Measurements from ENCODE around the gene EPB41L3.
"Not testable (repeated sequence)": the region's sequence is repeated elsewhere in the genome, so short reads cannot be mapped to it uniquely, and the experiment has no call there.

The EPB41L3 gene

DNA sequence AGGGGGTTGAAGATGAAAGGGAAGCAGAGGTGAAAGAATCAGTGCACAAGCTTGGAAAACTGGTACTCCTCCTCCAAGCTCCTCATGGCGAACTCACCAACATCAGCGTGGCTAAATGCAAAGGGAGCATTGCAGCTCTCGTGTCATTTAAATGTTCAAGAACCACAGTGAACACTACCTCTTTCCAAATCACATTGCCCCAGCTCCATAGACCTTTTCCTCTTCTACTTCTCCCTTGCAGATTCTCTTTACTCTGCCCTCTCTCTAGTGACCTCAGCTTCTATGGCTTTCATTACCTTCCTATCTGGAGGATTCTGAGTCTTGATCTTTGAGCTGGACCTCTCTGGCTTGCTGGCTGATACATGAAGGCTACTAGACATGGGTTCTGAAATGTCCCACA is 14.3 kb downstream of the EPB41L3 start:
- DNase-seq: no peak

DNA sequence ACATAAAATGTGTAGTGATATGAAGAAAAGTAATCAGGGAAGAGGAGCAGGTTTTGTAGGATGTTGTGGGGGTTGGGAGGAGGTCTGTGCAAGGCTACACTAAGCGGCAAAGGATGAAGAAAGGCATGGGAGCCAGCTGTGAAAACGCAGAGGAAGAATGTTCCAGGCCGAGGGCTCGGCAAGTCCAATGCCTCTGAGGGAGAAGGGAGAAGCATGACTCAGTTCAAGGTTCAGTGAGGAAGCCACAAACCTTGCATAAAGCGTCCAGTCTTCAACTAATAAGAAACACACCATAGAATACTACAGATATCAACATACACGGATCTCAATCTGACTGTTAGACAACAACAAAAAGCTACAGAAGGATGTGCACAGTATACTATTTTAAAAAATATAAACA is 16.2 kb downstream of the EPB41L3 start:
- no peak for DNase-seq

DNA sequence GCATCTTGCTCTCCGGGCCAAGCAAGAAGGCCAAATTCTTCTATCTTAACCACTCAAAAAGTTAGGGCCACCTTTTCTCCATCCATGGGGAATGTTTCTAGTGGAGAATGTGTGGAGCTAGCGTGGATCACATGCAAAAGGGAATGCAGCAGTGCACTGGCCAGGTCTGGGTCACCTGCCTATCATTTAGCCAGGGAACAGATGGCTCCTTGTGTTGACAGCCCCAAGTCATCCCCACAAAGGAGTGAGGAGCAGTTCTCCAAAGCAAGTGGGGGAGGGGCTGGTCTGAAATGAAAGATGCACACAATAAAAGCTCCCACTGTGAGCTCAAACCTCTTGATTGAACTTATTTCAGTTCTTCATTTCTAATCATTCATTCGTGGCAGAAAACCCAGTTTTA is 19.1 kb downstream of the EPB41L3 start:
- DNase-seq: no peak

DNA sequence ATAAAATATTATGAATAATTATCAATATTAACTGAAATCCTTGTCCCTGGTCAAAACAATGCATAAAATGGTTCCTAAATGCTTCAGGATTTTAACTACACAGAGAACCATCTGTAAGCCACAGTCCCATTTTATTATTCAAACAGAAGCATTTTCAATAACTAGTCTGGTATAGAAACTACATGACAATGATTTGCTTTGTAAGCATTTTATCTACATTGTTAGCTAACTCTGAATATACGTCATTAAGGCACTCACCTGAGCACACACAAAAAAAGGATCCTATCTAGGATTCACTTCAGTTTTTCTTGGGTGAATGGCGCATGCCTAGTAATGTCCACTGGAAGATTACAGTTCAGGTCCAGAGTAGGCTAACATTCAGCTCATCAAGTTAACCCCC is 22.8 kb downstream of the EPB41L3 start:
- no peak for DNase-seq

GRCh38 chr18:5520464-5520863 is 23.3 kb downstream of the EPB41L3 start:
- DNase-seq: no peak

- DNase-seq: no peak
Observed at GRCh38 chr18:5519448-5520298, 24.1 kb downstream of the EPB41L3 start.

DNA sequence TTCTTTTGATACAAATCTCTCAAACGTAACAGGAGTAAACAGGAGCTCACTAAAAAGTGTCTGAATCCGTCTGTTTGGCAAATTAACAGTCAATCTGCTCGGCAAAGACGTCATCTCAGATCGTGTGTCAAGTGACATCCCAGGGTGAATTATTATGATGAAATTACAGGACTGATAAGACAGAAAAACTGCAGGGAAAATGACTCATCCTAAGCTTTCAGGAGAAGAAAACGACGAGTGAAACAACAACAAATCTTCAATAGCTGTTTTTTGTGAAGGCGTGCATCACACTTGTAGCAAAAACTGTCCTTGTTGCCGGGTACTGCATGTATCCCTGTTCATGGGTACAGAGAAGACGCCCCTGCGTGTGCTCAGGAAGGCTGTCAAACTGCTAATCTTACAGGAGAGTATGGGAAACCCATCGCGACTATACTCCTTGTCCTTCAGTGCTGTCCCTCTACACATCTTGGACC is 24.9 kb downstream of the EPB41L3 start:
- DNase-seq: no peak

- no peak for DNase-seq
Observed at GRCh38 chr18:5518179-5518770, 25.5 kb downstream of the EPB41L3 start.

- DNase-seq: no peak
Observed at GRCh38 chr18:5516841-5517240, 27.0 kb downstream of the EPB41L3 start.

GRCh38 chr18:5515011-5515784 is 28.6 kb downstream of the EPB41L3 start:
- no peak for DNase-seq

DNA sequence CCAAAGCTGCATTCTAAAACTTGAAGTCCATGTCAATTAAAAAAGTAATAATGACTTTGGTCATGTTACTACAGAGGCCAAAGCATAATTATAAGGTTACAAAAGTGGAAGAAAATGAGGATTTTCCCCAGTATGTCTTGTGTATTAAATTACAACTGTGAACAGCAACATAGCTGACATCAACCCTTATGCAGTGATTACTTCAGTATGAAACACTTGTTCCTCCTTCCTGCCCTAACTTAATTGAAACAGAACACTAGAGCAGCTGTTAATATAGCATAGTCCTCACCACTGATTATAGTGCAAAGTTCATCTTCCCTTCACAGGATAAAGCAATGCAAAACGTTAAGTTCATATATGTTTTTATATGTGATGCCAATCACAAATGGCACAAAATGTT is 29.9 kb downstream of the EPB41L3 start:
- DNase-seq: no peak

DNA sequence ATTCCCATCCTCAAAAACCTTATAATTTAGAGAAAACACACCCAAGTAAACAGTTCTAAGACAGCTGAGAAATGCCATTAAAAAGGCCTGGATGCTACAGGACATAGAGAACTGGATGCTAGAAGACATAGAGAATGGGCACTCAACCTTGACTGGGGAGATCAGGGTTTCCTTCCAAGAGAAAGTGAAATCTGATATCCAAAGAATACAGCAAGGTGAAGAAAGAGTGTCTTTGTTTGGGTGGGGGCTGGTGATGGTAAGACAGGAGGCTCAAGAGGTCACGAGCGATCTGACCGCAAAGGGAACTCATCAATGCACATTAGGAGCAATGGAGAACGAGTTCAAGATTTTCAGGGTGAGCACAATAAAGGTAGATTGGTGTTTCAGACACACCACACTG is 31.6 kb downstream of the EPB41L3 start:
- DNase-seq: no peak

DNA sequence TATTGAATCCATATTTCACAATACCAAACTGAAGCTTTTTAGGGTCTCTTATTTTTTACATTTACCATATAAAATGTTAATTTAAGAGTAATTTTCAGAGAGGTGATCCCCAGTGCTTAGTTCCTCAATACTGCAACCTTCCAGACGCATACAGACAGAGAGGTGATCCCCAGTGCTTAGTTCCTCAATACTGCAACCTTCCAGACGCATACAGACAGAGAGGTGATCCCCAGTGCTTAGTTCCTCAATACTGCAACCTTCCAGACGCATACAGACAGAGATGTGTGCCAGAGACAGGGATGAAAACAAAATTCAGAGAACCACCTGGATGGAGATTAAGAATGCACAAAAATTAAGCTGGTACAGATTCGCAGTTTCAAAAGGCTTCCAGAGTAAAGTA is 32.3 kb downstream of the EPB41L3 start:
- DNase-seq: not testable (repeated sequence)

DNA sequence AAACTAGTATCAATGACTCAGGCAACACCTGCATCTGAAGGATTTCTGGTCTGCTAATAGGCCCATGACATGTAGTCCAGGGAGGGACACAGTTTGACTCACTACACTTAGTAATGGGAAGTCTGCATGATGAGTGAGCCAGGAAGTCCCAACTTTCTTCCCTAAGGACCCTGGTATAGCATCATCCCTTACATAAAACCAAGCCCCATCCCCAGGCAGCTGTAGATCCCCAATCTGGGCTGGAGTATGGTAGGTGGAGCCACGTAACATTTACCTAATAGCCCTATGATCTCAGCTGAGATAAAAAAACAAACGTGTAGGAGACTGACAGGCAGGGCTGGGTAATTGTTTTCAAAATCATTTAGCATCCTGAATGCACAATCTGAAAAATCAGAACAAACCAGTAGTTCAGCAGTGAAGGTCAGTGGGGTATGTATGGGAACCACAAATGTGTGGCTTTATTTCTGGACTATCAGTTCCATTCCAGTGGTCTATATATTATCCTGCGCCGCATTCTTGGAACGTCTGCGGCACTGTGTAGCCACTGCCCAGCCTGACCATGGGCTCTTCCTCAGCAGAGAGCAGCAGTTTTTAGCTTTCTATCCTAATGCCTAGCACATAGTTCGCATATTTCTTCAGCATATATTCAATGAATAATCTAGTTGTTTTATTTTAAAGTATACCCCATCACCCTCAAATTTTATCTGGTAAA is 33.5 kb downstream of the EPB41L3 start:
- DNase-seq: no peak

- no peak for DNase-seq
Observed at GRCh38 chr18:5508821-5509220, 35.0 kb downstream of the EPB41L3 start.

GRCh38 chr18:5507756-5508155 is 36.0 kb downstream of the EPB41L3 start:
- no peak for DNase-seq

GRCh38 chr18:5506174-5506573 is 37.6 kb downstream of the EPB41L3 start:
- DNase-seq: no peak

GRCh38 chr18:5503740-5504139 is 40.1 kb downstream of the EPB41L3 start:
- DNase-seq: no peak

DNA sequence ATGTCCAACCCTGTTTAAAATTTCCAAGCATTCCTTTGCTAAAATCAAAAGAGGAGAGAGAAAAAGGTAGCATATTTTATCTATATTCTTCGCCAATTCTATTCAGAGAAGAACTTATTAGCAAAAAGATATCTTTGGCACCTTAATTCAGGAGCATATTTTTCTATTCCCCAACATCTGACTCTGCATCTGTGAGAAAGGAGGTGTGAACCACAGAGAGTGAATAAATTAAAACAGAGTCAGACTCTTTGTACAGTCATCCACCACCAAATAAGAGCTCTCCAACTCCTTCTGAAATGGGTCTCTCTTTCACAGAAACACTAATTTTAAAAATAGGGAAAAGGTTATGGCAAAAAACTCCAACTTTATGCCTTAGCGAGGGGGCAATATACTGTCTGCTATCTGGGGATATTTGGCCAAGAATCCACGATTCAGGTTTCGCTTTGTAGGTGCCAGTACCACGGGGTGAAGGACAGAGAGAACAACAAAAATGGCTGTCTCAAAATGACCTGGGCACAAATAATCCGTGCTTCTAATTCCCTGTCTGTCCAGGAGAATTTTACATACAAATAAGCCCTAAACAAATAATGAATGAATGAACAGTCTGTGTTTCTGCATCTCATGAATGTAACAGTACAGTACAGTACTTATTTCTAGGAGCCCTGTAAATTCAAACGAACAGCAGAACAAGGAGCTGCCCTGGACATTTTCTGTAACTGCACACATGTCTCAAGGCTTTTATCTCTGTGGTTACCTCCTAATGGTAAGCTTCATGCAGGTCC is 43.4 kb downstream of the EPB41L3 start:
- DNase-seq: no peak

GRCh38 chr18:5498452-5498851 is 45.3 kb downstream of the EPB41L3 start:
- DNase-seq: no peak

- no peak for DNase-seq
Observed at GRCh38 chr18:5496305-5496704, 47.5 kb downstream of the EPB41L3 start.

All from activated CD4-positive, alpha-beta T cell treated with anti-CD3 and anti-CD28 coated beads, Interleukin-2, amount 50 U/mL, for 16 hours (primary cell).